Stimulated activated naive CD8-positive, alpha-beta T cell treated with anti-CD3 and anti-CD28 coated beads, Interleukin-15, amount 100 ng/mL, for 72 hours (primary cell): ENCODE results near the gene FBF1.
A peak's percentile ranks its signal among the peaks of the same experiment; 100 is the strongest.
"Not testable (repeated sequence)": the region's sequence is repeated elsewhere in the genome, so short reads cannot be mapped to it uniquely, and the experiment has no call there.

Source experiments
- ATAC-seq: fragments of 150-1000 bp; cut with Tn5 transposase; 2 replicates; pipeline ENCODE4 v1.10.0; 2021; ENCODE audit warnings: mild to moderate bottlenecking, moderate library complexity
- DNase-seq, 2 donors: peaks; one replicate each; pipeline ENCODE4 v3.0.0; 2021 to 2022
- H3K27ac Mint-ChIP-seq, 2 donors: one replicate each; pipeline ENCODE4 v1.8.0; 2022; ENCODE audit warnings: mild to moderate bottlenecking in 2 of 2, mixed read lengths in 2 of 2, moderate library complexity in 2 of 2
- H3K27me3 Mint-ChIP-seq: one replicate; pipeline ENCODE4 v1.8.0; 2022; ENCODE audit warnings: mixed read lengths
- H3K4me1 Mint-ChIP-seq: one replicate; pipeline ENCODE4 v1.8.0; 2022; ENCODE audit warnings: mild to moderate bottlenecking, mixed read lengths
- H3K4me3 Mint-ChIP-seq, 2 donors: one replicate each; pipeline ENCODE4 v1.8.0; 2022; ENCODE audit warnings: mild to moderate bottlenecking in 2 of 2, mixed read lengths in 2 of 2, moderate library complexity in 1 of 2
- H3K9me3 Mint-ChIP-seq, 2 donors: one replicate each; pipeline ENCODE4 v1.8.0; 2022; ENCODE audit warnings: mixed read lengths in 2 of 2

FBF1 gene

DNA sequence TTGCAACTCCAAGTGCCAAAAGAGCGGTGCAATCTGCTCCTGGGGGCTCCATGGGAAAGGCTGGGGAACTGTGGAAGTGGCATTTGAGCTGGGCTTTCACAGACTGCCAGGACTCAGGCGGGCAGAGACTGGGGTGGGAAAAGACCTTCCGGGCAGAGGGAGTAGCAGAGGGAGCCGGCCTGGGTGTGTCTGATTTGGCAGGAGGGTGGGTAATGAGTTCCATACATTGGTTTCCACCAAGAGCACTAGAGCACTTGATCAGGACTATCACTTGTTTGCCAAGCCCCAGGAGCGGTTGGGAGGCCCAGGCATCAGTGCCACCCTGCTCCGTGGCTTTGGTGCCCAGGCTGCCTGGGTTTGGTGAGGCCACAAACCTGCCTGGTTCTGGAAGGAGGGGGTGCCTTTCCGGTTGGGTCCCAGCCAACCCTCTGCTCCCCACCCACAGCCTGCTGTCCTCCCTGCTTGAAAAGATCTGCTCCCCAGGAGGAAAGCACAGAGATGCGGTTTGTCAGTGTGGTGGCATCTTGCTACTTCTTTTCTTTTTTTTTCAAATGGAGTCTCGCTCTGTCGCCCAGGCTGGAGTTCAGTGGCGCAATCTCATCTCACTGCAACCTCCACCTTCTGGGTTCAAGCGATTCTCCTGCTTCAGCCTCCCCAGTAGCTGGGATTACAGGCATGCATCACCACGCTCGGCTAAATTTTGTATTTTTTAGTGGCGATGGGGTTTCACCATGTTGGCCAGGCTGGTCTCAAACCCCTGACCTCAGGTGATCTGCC lies 59.0 kb downstream of the FBF1 start:
- Mint-ChIP-seq H3K27ac (peak overlapping the region in 1 of 2 donors; percentile 20), H3K9me3 (no peaks in the 10 kb centered on the region), H3K4me3 (peak overlapping the region in 1 of 2 donors; percentile 39), H3K27me3 (peaks cover 9% of the 10 kb centered on the region), H3K4me1 (peaks cover 29% of the 10 kb centered on the region)
- no peak for DNase-seq
- ATAC-seq, result no peak

GRCh38 chr17:75880266-75880665 lies 60.6 kb downstream of the FBF1 start:
- Mint-ChIP-seq H3K27me3 (peaks cover 9% of the 10 kb centered on the region), H3K4me3 (no peak overlapping the region), H3K4me1 (peaks cover 45% of the 10 kb centered on the region), H3K27ac (no peak overlapping the region), H3K9me3 (no peaks in the 10 kb centered on the region)
- ATAC-seq (no peak), DNase-seq (no peak)

DNA sequence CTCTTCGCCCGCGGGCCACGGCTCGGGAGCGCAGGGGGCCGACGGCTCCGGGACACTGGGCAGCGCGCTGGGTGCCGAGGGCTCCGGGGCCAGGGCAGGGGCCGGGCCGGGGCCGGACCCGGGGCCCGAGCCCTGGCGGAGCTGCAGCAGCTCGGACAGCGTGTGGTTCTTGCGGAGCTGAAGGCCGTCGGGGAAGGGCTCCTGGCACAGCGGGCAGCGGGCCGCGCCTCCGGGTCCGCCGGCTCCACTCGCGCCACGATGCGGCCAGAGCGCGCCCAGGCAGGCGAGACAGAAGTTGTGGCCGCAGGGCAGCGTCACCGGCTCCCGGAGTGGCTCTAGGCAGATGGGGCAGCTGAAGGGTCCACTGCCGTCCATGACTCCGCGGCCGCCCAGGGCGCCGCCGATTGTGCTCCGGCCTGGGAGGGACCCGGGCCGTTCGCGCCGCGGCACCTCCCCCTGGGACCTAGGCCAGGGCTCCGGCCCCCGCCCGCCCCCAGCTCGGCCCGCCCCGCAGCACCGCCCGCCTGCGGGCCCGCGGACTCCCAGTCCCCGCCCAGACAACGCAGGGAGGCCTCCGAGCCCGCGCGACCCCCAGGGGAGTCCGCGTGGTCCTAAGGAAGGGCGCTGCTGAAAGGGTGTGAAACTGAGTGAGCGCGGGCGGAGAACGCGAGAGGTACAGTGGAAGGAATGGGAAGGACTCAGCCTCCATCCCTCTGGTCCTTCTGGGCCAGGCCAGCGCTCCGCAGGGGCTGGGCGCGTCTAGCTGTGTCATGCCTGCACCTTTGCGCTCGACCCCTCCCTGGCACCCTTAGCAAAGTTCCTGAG lies 62.5 kb downstream of the FBF1 start, which contains the start of gene TRIM47:
TSS of gene TRIM47 (minus strand) at position 408 of the 825 bp plus-strand sequence. CDS start at position 375, 33 bp downstream.
- peak; percentile 49 to 60 for DNase-seq
- Mint-ChIP-seq H3K27ac (peak within 1 kb of the TSS; percentile 59 to 89), H3K27me3 (peaks cover 9% of the 10 kb centered on the region), H3K9me3 (no peaks in the 10 kb centered on the region), H3K4me1 (peaks cover 57% of the 10 kb centered on the region), H3K4me3 (peak within 1 kb of the TSS; percentile 92)
- peak; percentile 44 for ATAC-seq

- Mint-ChIP-seq H3K27me3 (peaks cover 9% of the 10 kb centered on the region), H3K4me3 (peak overlapping the region; percentile 92), H3K27ac (peak overlapping the region; percentile 27 to 89), H3K9me3 (no peaks in the 10 kb centered on the region), H3K4me1 (peaks cover 63% of the 10 kb centered on the region)
- ATAC-seq, result peak; percentile 81
- DNase-seq, result peak; percentile 80 to 83
Measured at GRCh38 chr17:75877752-75878173, 63.1 kb downstream of the FBF1 start.

GRCh38 chr17:75876938-75877751 lies 63.7 kb downstream of the FBF1 start:
- Mint-ChIP-seq H3K27ac (peak overlapping the region; percentile 27 to 89), H3K9me3 (no peaks in the 10 kb centered on the region), H3K27me3 (peaks cover 9% of the 10 kb centered on the region), H3K4me3 (peak overlapping the region; percentile 92), H3K4me1 (peaks cover 68% of the 10 kb centered on the region)
- ATAC-seq (peak; percentile 40), DNase-seq (peak; percentile 29 to 55)

DNA sequence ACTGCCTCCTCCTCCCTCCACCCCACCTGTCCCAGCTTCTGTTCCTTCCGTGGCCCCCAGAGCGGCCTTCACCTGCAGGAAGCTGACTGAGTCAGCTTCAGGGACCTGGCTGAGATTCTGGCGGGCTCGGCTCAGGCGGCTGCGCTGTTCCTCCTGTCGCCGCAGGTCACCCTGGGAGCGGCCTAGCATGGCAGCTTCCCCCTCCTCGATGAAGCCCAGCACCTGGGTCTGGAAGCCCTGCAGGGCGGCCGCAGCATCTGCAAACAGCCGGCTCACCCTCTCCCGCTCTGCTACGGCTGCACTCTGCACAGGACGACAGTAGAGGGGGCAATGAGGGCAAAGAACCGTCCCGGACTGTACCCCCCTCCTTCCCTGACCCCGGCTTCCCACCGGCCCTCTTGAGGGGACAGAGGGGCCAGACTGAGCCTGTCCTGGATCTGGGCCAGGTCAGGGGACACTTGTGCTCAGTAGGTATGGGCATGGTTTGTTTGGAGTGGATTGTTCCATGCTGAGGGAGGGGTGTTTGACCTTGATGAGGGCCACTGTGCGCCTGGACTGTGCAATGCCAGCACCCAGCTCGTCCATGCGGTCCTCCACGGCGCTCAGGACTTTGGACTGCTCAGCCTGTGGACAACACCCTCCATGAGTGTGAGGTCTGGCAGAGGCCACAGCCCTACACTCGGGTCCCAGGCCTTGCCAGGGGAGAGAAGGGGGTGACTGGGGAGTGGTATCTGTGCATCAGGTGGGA lies 64.5 kb downstream of the FBF1 start:
- Mint-ChIP-seq H3K27me3 (peaks cover 9% of the 10 kb centered on the region), H3K4me3 (peak overlapping the region; percentile 92), H3K27ac (peak overlapping the region; percentile 89 to 94), H3K4me1 (peaks cover 60% of the 10 kb centered on the region), H3K9me3 (no peaks in the 10 kb centered on the region)
- ATAC-seq (peak; percentile 72), DNase-seq (peak; percentile 67 to 84)

GRCh38 chr17:75875940-75876189 lies 65.0 kb downstream of the FBF1 start:
- peak overlapping the region; percentile 92 for H3K4me3 Mint-ChIP-seq
- H3K4me1 Mint-ChIP-seq, result peaks cover 59% of the 10 kb centered on the region
- no peak for DNase-seq
- peaks cover 9% of the 10 kb centered on the region for H3K27me3 Mint-ChIP-seq
- no peak for ATAC-seq
- no peaks in the 10 kb centered on the region for H3K9me3 Mint-ChIP-seq
- H3K27ac Mint-ChIP-seq, result peak overlapping the region; percentile 89 to 94

GRCh38 chr17:75875182-75875939 lies 65.5 kb downstream of the FBF1 start:
- H3K9me3 Mint-ChIP-seq, result no peaks in the 10 kb centered on the region
- peak overlapping the region in 1 of 2 donors; percentile 89 for H3K27ac Mint-ChIP-seq
- peaks cover 59% of the 10 kb centered on the region for H3K4me1 Mint-ChIP-seq
- H3K4me3 Mint-ChIP-seq, result peak overlapping the region; percentile 92
- peaks cover 5% of the 10 kb centered on the region for H3K27me3 Mint-ChIP-seq
- ATAC-seq, result no peak
- no peak for DNase-seq

- peaks cover 59% of the 10 kb centered on the region for H3K4me1 Mint-ChIP-seq
- H3K4me3 Mint-ChIP-seq, result peak overlapping the region in 1 of 2 donors; percentile 21
- H3K27ac Mint-ChIP-seq, result peak overlapping the region in 1 of 2 donors; percentile 73
- no peaks in the 10 kb centered on the region for H3K27me3 Mint-ChIP-seq
- H3K9me3 Mint-ChIP-seq, result no peaks in the 10 kb centered on the region
- no peak for ATAC-seq
- no peak for DNase-seq
Measured at GRCh38 chr17:75874323-75875181, 66.3 kb downstream of the FBF1 start.

DNA sequence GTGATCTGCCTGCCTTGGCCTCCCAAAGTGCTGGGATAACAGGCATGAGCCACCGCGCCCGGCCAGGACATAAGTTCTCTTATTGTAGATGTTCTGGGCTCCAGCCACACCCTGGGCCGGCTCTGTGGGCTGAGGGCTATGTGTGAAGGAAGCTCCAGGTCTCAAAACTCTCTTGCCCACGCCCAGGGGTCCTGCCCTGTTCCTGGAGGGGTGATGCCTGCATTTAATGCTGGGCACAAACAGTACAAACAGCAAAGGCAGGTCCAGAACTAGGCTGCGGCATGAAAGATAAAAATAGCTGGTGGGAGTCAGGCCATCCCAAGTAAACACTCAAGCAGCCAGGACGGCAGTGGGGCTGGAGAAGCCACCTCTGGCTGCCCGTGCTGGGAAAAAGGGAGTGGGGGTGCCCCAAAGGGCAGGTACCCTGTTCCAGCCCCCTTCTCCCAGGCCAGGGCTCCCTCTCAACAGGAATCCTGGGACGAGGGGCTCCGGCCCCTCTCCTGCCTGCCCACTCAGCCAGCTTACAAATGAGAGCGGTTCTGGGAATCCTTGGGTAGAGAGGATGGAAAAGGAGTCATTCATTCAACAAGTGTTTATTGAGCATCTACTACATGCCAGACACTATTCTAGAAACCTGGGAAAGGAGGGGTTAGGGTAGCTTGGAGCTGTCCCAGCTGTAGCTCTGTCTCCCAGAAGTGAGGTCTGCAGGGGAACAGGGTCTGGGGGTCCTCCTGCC lies 67.1 kb downstream of the FBF1 start:
- ATAC-seq, result no peak
- Mint-ChIP-seq H3K4me1 (peaks cover 54% of the 10 kb centered on the region), H3K4me3 (peak overlapping the region in 1 of 2 donors; percentile 21), H3K9me3 (no peaks in the 10 kb centered on the region), H3K27ac (peak overlapping the region in 1 of 2 donors; percentile 73), H3K27me3 (no peaks in the 10 kb centered on the region)
- no peak for DNase-seq

DNA sequence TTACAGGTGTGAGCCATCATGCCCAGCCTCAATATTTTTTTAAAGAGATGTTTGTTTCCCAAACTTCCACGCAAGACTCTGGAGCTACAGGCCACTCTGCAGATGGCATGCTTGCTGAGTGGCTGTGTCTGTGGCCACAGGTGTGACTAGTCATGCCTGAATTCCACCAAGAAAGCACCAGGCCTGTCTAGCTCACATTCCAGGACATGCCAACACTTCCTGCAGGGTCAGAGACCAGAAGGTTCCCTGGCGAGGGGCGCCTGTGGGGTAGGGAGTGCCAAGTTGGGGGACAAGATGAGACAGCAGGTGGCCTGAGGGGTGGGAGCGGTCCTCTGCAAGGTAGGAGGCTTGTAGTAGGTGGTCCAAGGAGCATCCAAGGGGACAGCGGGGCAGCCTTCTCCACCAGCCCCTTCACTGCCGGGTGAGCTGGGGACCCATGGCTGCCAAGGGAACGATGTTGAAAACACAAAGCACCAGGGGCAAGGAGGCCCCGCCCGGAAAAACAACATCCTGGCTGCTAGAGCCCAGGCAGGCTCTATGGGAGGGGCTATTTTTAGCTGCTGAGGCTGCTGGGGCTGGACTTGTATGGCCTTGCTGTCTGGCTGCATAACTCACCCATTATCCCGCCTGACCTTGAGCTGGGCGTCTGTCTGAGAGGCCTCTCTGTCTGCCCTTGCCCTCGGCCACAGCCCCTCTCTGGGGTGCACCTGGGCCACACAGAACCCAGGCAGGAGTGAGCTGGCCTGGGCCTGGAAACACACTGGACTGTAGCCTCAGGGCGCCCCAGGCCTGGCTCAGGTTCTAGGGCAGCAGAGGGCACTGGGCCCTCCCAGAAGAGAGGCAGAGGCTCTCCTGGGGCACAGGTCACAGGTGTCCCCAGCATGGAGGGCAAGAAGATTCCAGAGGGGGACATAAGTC lies 68.1 kb downstream of the FBF1 start:
- Mint-ChIP-seq H3K4me3 (no peak overlapping the region), H3K27ac (peak overlapping the region; percentile 25 to 78), H3K9me3 (no peaks in the 10 kb centered on the region), H3K4me1 (peaks cover 48% of the 10 kb centered on the region), H3K27me3 (no peaks in the 10 kb centered on the region)
- DNase-seq (no peak), ATAC-seq (no peak)

DNA sequence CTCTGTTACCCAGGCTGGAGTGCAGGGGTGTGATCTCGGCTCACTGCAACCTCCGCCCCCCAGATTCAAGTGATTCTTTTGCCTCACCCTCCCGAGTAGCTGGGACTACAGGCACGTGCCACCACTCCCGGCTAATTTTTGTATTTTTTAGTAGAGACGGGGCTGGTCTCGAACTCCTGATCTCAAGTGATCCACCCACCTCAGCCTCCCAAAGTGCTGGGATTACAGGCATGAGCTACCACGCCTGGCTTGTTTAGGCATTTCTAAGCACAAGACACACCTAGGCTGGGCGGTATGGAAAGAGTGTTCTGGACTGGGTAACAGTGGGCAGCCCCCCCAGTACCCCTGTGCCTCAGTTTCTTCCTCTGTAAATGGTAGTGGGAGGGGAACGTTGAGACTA lies 70.6 kb downstream of the FBF1 start:
- peaks cover 26% of the 10 kb centered on the region for H3K4me1 Mint-ChIP-seq
- H3K9me3 Mint-ChIP-seq, ATAC-seq, H3K4me3 Mint-ChIP-seq, H3K27me3 Mint-ChIP-seq, H3K27ac Mint-ChIP-seq, DNase-seq: not testable (repeated sequence)
